TTC549 (cell line): Measurements from ENCODE around the gene SOCS3.

ENCODE experiments used
- FAIRE-seq: peaks from 2 replicates; lab custom pipeline; 2012; peaks lifted over from hg19 to GRCh38; lab: Jason Lieb, UNC

SOCS3 gene

GRCh38 chr17:78367193-78367592 lies 7.3 kb upstream of the SOCS3 start:
- no peak for FAIRE-seq

- no peak for FAIRE-seq
Observed at GRCh38 chr17:78366109-78366848, 6.4 kb upstream of the SOCS3 start.

GRCh38 chr17:78365561-78366108 lies 5.8 kb upstream of the SOCS3 start:
- no peak for FAIRE-seq

GRCh38 chr17:78364436-78365281 lies 4.8 kb upstream of the SOCS3 start:
- FAIRE-seq, result no peak

GRCh38 chr17:78362671-78363070 lies 2.8 kb upstream of the SOCS3 start:
- FAIRE-seq, result no peak

- no peak for FAIRE-seq
Observed at GRCh38 chr17:78362232-78362631, 2.4 kb upstream of the SOCS3 start.

- no peak for FAIRE-seq
Observed at GRCh38 chr17:78361225-78361701, 1.4 kb upstream of the SOCS3 start.

GRCh38 chr17:78360371-78361224 lies 721 bp upstream of the SOCS3 start:
- no peak for FAIRE-seq

- FAIRE-seq, result no peak
Observed at GRCh38 chr17:78359321-78359996, 418 bp downstream of the SOCS3 start.

GRCh38 chr17:78358538-78359320 lies 1.1 kb downstream of the SOCS3 start:
- FAIRE-seq, result no peak

GRCh38 chr17:78357672-78358537 lies 2.0 kb downstream of the SOCS3 start:
- no peak for FAIRE-seq

- FAIRE-seq, result no peak
Observed at GRCh38 chr17:78357177-78357586, 2.7 kb downstream of the SOCS3 start.

GRCh38 chr17:78356101-78356713 lies 3.7 kb downstream of the SOCS3 start:
- FAIRE-seq, result no peak

GRCh38 chr17:78355701-78356100 lies 4.2 kb downstream of the SOCS3 start:
- FAIRE-seq, result no peak

- no peak for FAIRE-seq
Observed at GRCh38 chr17:78355045-78355641, 4.7 kb downstream of the SOCS3 start.

GRCh38 chr17:78353834-78354233 lies 6.0 kb downstream of the SOCS3 start:
- no peak for FAIRE-seq

- peak; percentile 75 for FAIRE-seq
Observed at GRCh38 chr17:78351449-78352006, 8.3 kb downstream of the SOCS3 start.

GRCh38 chr17:78349891-78350642 lies 9.8 kb downstream of the SOCS3 start:
- FAIRE-seq, result no peak
